SK-N-SH treated with all-trans-retinoic acid at 6 μM for 48 hours (cell line): ENCODE results near the gene PKM.

ENCODE experiments used
- ATAC-seq: fragments of 200-7000 bp; cut with Tn5 transposase; 3 replicates; pipeline ENCODE4 v1.9.1; 2020; ENCODE audit warnings: mild to moderate bottlenecking, moderate library complexity
- ARNTL ChIP-seq: fragments of 450-650 bp; formaldehyde crosslinking; IDR thresholded peaks from 2 replicates; pipeline ENCODE4 v1.5.0; 2020; ENCODE audit warnings: low read depth, mild to moderate bottlenecking, moderate library complexity, borderline replicate concordance
- BACH2 ChIP-seq: fragments of 250-450 bp; sonication (Bioruptor Pico); IDR thresholded peaks from 2 replicates; pipeline ENCODE4 v1.9.0; 2021; ENCODE audit warnings: mild to moderate bottlenecking, borderline replicate concordance
- CREB5 ChIP-seq: fragments of 250-450 bp; sonication (Bioruptor Pico); IDR thresholded peaks from 2 replicates; pipeline ENCODE4 v1.5.1; 2020; ENCODE audit warnings: low read depth, mild to moderate bottlenecking, moderate library complexity
- CSRNP3 ChIP-seq: fragments of 250-450 bp; sonication (Bioruptor Pico); IDR thresholded peaks from 2 replicates; pipeline ENCODE4 v1.5.1; 2021; ENCODE audit warnings: mild to moderate bottlenecking, moderate library complexity
- ESRRG ChIP-seq: fragments of 250-450 bp; sonication (Bioruptor Pico); IDR thresholded peaks from 2 replicates; pipeline ENCODE4 v1.6.1; 2021; ENCODE audit warnings: mild to moderate bottlenecking
- ISL1 ChIP-seq: fragments of 250-450 bp; sonication (Bioruptor Pico); IDR thresholded peaks from 2 replicates; pipeline ENCODE4 v2.1.2; 2022; ENCODE audit warnings: mild to moderate bottlenecking, moderate library complexity
- OSR1 ChIP-seq: fragments of 250-450 bp; sonication (Bioruptor Pico); IDR thresholded peaks from 2 replicates; pipeline ENCODE4 v1.8.0; 2022; ENCODE audit warnings: moderate library complexity, mild to moderate bottlenecking, inconsistent platforms
- PATZ1 ChIP-seq: fragments of 250-450 bp; sonication (Bioruptor Pico); IDR thresholded peaks from 2 replicates; pipeline ENCODE4 v1.8.0; 2020; ENCODE audit warnings: mild to moderate bottlenecking, moderate library complexity, borderline replicate concordance
- POU6F1 ChIP-seq: fragments of 250-450 bp; sonication (Bioruptor Pico); IDR thresholded peaks from 2 replicates; pipeline ENCODE4 v1.8.0; 2021; ENCODE audit warnings: low read depth, mild to moderate bottlenecking, moderate library complexity, borderline replicate concordance
- SNAI2 ChIP-seq: fragments of 250-450 bp; sonication (Bioruptor Pico); IDR thresholded peaks from 2 replicates; pipeline ENCODE4 v1.5.0; 2020; ENCODE audit warnings: mild to moderate bottlenecking, moderate library complexity
- TCF4 ChIP-seq: fragments of 250-450 bp; sonication (Bioruptor Pico); IDR thresholded peaks from 2 replicates; pipeline ENCODE4 v1.8.0; 2021; ENCODE audit warnings: mild to moderate bottlenecking, moderate library complexity, borderline replicate concordance
- TOX ChIP-seq: fragments of 250-450 bp; sonication (Bioruptor Pico); IDR thresholded peaks from 2 replicates; pipeline ENCODE4 v1.8.0; 2021; ENCODE audit warnings: mild to moderate bottlenecking, moderate library complexity, borderline replicate concordance
- TSHZ2 ChIP-seq: fragments of 250-450 bp; sonication (Bioruptor Pico); IDR thresholded peaks from 2 replicates; pipeline ENCODE4 v1.5.0; 2020; ENCODE audit warnings: mild to moderate bottlenecking, moderate library complexity
- ZC3H10 ChIP-seq: fragments of 250-450 bp; sonication (Bioruptor Pico); IDR thresholded peaks from 2 replicates; pipeline ENCODE4 v1.5.1; 2021; ENCODE audit warnings: mild to moderate bottlenecking, moderate library complexity
- ZFP3 ChIP-seq: fragments of 250-450 bp; sonication (Bioruptor Pico); IDR thresholded peaks from 2 replicates; pipeline ENCODE4 v1.5.0; 2020; ENCODE audit warnings: mild to moderate bottlenecking, moderate library complexity
- ZFP30 ChIP-seq: fragments of 450-650 bp; formaldehyde crosslinking; IDR thresholded peaks from 2 replicates; pipeline ENCODE4 v1.5.0; 2022; ENCODE audit warnings: mild to moderate bottlenecking, moderate library complexity
- ZNF565 ChIP-seq: fragments of 450-650 bp; formaldehyde crosslinking; conservative IDR thresholded peaks from 2 replicates; pipeline ENCODE4 v1.5.0; 2020; ENCODE audit warnings: low read depth, mild to moderate bottlenecking, moderate library complexity
- ZNF70 ChIP-seq: fragments of 450-650 bp; formaldehyde crosslinking; IDR thresholded peaks from 2 replicates; pipeline ENCODE4 v1.5.0; 2020; ENCODE audit warnings: mild to moderate bottlenecking, moderate library complexity
- ZNF8 ChIP-seq: fragments of 450-650 bp; formaldehyde crosslinking; IDR thresholded peaks from 2 replicates; pipeline ENCODE4 v1.5.0; 2020; ENCODE audit warnings: mild to moderate bottlenecking, moderate library complexity

The PKM gene

GRCh38 chr15:72180761-72181324 is 50.1 kb downstream of the PKM start:
- no peak for TF ChIP-seq ZNF565 (CRISPR knock-in tag)
- no peak for ATAC-seq

GRCh38 chr15:72179950-72180581 is 50.9 kb downstream of the PKM start:
- TF ChIP-seq POU6F1 (CRISPR knock-in tag) = no peak
- no peak for TF ChIP-seq CREB5
- no peak for TF ChIP-seq SNAI2
- TF ChIP-seq ZNF70 (CRISPR knock-in tag) = no peak
- TF ChIP-seq ARNTL (CRISPR knock-in tag) = no peak
- TF ChIP-seq ZC3H10 = no peak
- TF ChIP-seq TSHZ2 (CRISPR knock-in tag) = no peak
- no peak for TF ChIP-seq ISL1
- no peak for TF ChIP-seq OSR1
- TF ChIP-seq ZNF565 (CRISPR knock-in tag) = no peak
- no peak for TF ChIP-seq CSRNP3 (CRISPR knock-in tag)
- TF ChIP-seq ZNF8 (CRISPR knock-in tag) = no peak
- TF ChIP-seq ZFP30 (CRISPR knock-in tag) = no peak
- TF ChIP-seq PATZ1 (CRISPR knock-in tag) = no peak
- no peak for TF ChIP-seq TCF4 (CRISPR knock-in tag)
- TF ChIP-seq ESRRG (CRISPR knock-in tag) = no peak
- ATAC-seq = no peak

- TF ChIP-seq ZC3H10 = no peak
- no peak for ATAC-seq
Observed at GRCh38 chr15:72178976-72179585, 51.9 kb downstream of the PKM start.

- no peak for ATAC-seq
- TF ChIP-seq CSRNP3 (CRISPR knock-in tag) (no peak), BACH2 (no peak), TCF4 (CRISPR knock-in tag) (no peak), CREB5 (no peak), ARNTL (CRISPR knock-in tag) (no peak), ESRRG (CRISPR knock-in tag) (no peak), SNAI2 (no peak), ZNF565 (CRISPR knock-in tag) (no peak), PATZ1 (CRISPR knock-in tag) (no peak), ZNF70 (CRISPR knock-in tag) (no peak), ZFP30 (CRISPR knock-in tag) (no peak), TOX (no peak), ZFP3 (CRISPR knock-in tag) (no peak)
Observed at GRCh38 chr15:72176743-72177142, 54.2 kb downstream of the PKM start.
